DOHH2 (cell line): Measurements from ENCODE around the gene SEMA4D.

Source experiments
- H3F3A ChIP-seq: fragments of 200-600 bp; sonication (generic), shearing (Covaris generic); 2 replicates; pipeline ENCODE4 v1.6.0; 2016; ENCODE audit warnings: antibody characterized with exemption, mild to moderate bottlenecking; ENCODE audit not compliant: control insufficient read depth, insufficient read depth
- H3K27ac ChIP-seq: fragments of 200-600 bp; sonication (generic); 2 replicates; pipeline ENCODE4 v1.5.1; 2014; ENCODE audit warnings: low read depth, mild to moderate bottlenecking, low read length, moderate library complexity
- H3K27me3 ChIP-seq: fragments of 200-600 bp; sonication (generic); 2 replicates; pipeline ENCODE4 v1.6.1; 2014; ENCODE audit warnings: mild to moderate bottlenecking, low read length, mixed read lengths; ENCODE audit not compliant: control insufficient read depth
- H3K36me3 ChIP-seq: fragments of 200-600 bp; sonication (generic); 2 replicates; pipeline ENCODE4 v1.6.1; 2014; ENCODE audit warnings: mild to moderate bottlenecking, low read length, moderate library complexity, mixed read lengths; ENCODE audit not compliant: control insufficient read depth
- H3K4me1 ChIP-seq: fragments of 200-600 bp; sonication (generic); 2 replicates; pipeline ENCODE4 v1.6.1; 2014; ENCODE audit warnings: mild to moderate bottlenecking, low read length, mixed read lengths; ENCODE audit not compliant: control insufficient read depth
- H3K4me2 ChIP-seq: fragments of 200-600 bp; sonication (generic); 2 replicates; pipeline ENCODE4 v1.6.0; 2014; ENCODE audit warnings: mild to moderate bottlenecking, low read length, moderate library complexity
- H3K4me3 ChIP-seq: fragments of 200-600 bp; sonication (generic); 2 replicates; pipeline ENCODE4 v1.5.1; 2014; ENCODE audit warnings: mild to moderate bottlenecking, low read length, mixed read lengths
- H3K79me2 ChIP-seq: fragments of 200-600 bp; sonication (generic); 2 replicates; pipeline ENCODE4 v1.6.1; 2014; ENCODE audit warnings: mild to moderate bottlenecking, low read length, mixed read lengths; ENCODE audit not compliant: control insufficient read depth
- H3K9me2 ChIP-seq: fragments of 200-600 bp; sonication (generic); replicated peaks from 2 replicates; pipeline ENCODE4 v1.6.1; 2014; ENCODE audit warnings: mild to moderate bottlenecking, low read length, mixed read lengths; ENCODE audit not compliant: control insufficient read depth
- H3K9me3 ChIP-seq: fragments of 200-600 bp; sonication (generic); 2 replicates; pipeline ENCODE4 v1.6.1; 2014; ENCODE audit warnings: antibody characterized with exemption, low read length, mixed read lengths; ENCODE audit not compliant: control insufficient read depth, insufficient read depth
- H4K20me1 ChIP-seq: fragments of 200-600 bp; sonication (generic); 2 replicates; pipeline ENCODE4 v1.6.0; 2014; ENCODE audit warnings: low read depth, mild to moderate bottlenecking, antibody characterized with exemption, low read length, moderate library complexity; ENCODE audit not compliant: control insufficient read depth, insufficient read depth
- EZH2phosphoT487 ChIP-seq: fragments of 200-600 bp; sonication (generic); IDR thresholded peaks from 2 replicates; pipeline ENCODE4 v1.6.1; 2017; ENCODE audit warnings: borderline replicate concordance, mild to moderate bottlenecking, antibody characterized with exemption, low read length, moderate library complexity, mixed read lengths
- TF ChIP-seq, protein P1 (sequence below): fragments of 200-600 bp; sonication (generic); IDR thresholded peaks from one replicate; pipeline ENCODE4 v1.5.1; 2014; ENCODE audit warnings: antibody characterized with exemption, mild to moderate bottlenecking, low read depth, low read length; ENCODE audit not compliant: poor library complexity, severe bottlenecking

Gene SEMA4D

DNA sequence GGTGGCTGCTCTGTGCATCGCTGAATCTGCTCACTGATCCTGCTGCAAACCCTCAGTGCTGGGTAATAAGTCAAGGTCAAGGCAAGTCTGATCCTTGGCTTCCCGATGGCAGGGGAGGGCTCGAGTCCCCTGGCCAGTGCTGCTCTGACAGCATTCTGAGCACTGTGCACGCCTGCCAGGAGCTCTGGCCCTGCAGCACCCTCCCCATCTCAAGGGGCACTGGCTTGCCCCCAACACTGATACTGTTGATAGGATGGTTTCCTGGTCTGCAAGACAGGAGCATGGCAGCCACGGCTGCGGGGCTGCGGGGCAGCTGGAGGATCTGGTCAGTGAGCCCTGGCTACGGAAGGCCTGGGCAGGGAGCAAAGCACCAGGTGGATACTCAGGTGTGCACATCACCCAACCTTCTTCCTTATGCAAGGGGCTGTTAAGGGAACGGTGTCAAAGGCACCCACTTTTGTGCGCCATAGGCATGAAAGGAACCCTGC, 107.8 kb downstream of the SEMA4D start:
- H4K20me1 ChIP-seq = no peaks in the 10 kb centered on the region
- TF ChIP-seq, protein P1, sequence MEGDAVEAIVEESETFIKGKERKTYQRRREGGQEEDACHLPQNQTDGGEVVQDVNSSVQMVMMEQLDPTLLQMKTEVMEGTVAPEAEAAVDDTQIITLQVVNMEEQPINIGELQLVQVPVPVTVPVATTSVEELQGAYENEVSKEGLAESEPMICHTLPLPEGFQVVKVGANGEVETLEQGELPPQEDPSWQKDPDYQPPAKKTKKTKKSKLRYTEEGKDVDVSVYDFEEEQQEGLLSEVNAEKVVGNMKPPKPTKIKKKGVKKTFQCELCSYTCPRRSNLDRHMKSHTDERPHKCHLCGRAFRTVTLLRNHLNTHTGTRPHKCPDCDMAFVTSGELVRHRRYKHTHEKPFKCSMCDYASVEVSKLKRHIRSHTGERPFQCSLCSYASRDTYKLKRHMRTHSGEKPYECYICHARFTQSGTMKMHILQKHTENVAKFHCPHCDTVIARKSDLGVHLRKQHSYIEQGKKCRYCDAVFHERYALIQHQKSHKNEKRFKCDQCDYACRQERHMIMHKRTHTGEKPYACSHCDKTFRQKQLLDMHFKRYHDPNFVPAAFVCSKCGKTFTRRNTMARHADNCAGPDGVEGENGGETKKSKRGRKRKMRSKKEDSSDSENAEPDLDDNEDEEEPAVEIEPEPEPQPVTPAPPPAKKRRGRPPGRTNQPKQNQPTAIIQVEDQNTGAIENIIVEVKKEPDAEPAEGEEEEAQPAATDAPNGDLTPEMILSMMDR = no peak
- TF ChIP-seq EZH2phosphoT487 = no peak
- no peak overlapping the region for H3K27ac ChIP-seq
- H3K27me3 ChIP-seq = no peaks in the 10 kb centered on the region
- no peak overlapping the region for H3K4me2 ChIP-seq
- H3K4me1 ChIP-seq = no peaks in the 10 kb centered on the region
- H3K4me3 ChIP-seq = no peak overlapping the region
- H3F3A ChIP-seq = no peaks in the 10 kb centered on the region
- H3K79me2 ChIP-seq = no peaks in the 10 kb centered on the region
- H3K36me3 ChIP-seq = no peaks in the 10 kb centered on the region; the same call in none of the 2 replicates
- H3K9me3 ChIP-seq = no peaks in the 10 kb centered on the region
- no peaks in the 10 kb centered on the region for H3K9me2 ChIP-seq

DNA sequence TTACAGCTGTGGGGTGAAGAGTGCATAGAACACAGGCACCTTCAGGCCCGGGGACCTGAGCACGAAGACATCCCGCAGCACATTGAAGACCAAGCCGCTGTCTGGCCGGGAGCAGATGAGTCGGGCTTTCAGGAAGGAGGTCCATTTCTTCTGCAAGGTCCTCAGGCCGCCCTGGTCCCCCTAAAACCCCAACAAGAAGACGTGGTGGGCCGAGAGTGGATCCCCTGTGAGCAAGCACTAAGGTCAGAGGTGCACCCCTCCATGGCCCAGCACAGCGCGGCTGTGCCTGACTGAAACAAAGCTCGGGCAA, 109.1 kb downstream of the SEMA4D start:
- Histone ChIP-seq H4K20me1 (no peaks in the 10 kb centered on the region), H3K9me3 (no peaks in the 10 kb centered on the region), H3K27me3 (no peaks in the 10 kb centered on the region), H3F3A (no peaks in the 10 kb centered on the region), H3K79me2 (no peaks in the 10 kb centered on the region), H3K4me3 (no peak overlapping the region), H3K27ac (no peak overlapping the region), H3K36me3 (no peaks in the 10 kb centered on the region; the same call in none of the 2 replicates), H3K4me1 (no peaks in the 10 kb centered on the region), H3K4me2 (no peak overlapping the region), H3K9me2 (no peaks in the 10 kb centered on the region)
- TF ChIP-seq, protein P1 = no peak
- no peak for TF ChIP-seq EZH2phosphoT487

- H3K27me3 ChIP-seq = no peaks in the 10 kb centered on the region
- H3K4me3 ChIP-seq = no peak overlapping the region
- no peaks in the 10 kb centered on the region for H3K4me1 ChIP-seq
- H3K4me2 ChIP-seq = no peak overlapping the region
- H3K36me3 ChIP-seq = no peaks in the 10 kb centered on the region; the same call in none of the 2 replicates
- no peaks in the 10 kb centered on the region for H3K9me3 ChIP-seq
- H4K20me1 ChIP-seq = no peaks in the 10 kb centered on the region
- H3K79me2 ChIP-seq = no peaks in the 10 kb centered on the region
- H3F3A ChIP-seq = no peaks in the 10 kb centered on the region
- no peak for TF ChIP-seq EZH2phosphoT487
- TF ChIP-seq, protein P1 = no peak
- H3K27ac ChIP-seq = no peak overlapping the region
- H3K9me2 ChIP-seq = no peaks in the 10 kb centered on the region
Observed at GRCh38 chr9:89388084-89388867, 109.6 kb downstream of the SEMA4D start.
